Measurements from ENCODE around the gene EPHA4. TPM values are rescaled to one million over a fixed set of nuclear protein-coding genes. Genes with fewer than 3 reads are reported as not detected.

The EPHA4 gene
- total and polyA plus RNA-seq, 2 of the 4 experiments (the other 2 are of a cell fraction) = 36.9 to 132 TPM

DNA sequence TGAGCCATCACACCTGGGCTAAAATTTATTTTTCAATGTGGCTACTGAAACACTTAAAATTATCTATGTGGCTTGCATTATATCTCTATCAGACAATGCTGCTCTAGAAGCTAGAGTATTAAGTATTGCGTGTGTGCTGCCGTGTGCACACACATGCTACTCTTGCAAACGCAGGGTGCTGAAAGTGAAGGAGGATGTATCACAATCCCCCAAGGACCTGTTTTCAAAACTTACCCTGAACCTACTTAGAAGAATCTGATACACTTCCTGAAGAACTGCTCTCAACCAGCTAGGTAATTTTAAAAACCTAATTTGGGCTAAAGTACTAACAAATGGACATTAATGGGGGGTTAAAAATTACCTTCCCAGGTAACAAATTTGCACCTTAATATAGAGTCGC is 66.5 kb downstream of the EPHA4 start:
- Histone ChIP-seq H3K27me3 (ENCODE audit: control insufficient read depth, insufficient read depth, low read length) (no peaks in the 10 kb centered on the region), H2AFZ (replicated peaks; ENCODE audit: low read length, poor library complexity) (no peak overlapping the region), H3K4ac (ENCODE audit: low read depth, low read length) (no peak overlapping the region), H2BK20ac (ENCODE audit: low read depth, low read length) (no peak overlapping the region), H3K14ac (replicated peaks; ENCODE audit: low read depth, low read length) (no peak overlapping the region), H2AK5ac (ENCODE audit: low read depth, low read length) (no peak overlapping the region), H3K56ac (ENCODE audit: extremely low read depth, insufficient read depth, low read length) (no peak overlapping the region), H4K91ac (ENCODE audit: insufficient read depth, low read depth, low read length) (no peak overlapping the region), H3K9me1 (ENCODE audit: insufficient read depth, low read length) (no peaks in the 10 kb centered on the region), H3K9me3 (ENCODE audit: control insufficient read depth, insufficient read depth, low read length) (no peaks in the 10 kb centered on the region), H2BK5ac (ENCODE audit: low read depth, low read length, poor library complexity, severe bottlenecking) (no peak overlapping the region), H3K4me2 (ENCODE audit: low read depth, low read length) (no peak overlapping the region), H3K18ac (ENCODE audit: low read depth, low read length) (no peak overlapping the region), H3K36me3 (ENCODE audit: control insufficient read depth, insufficient read depth, low read length) (peaks cover 3% of the 10 kb centered on the region), H4K8ac (ENCODE audit: low read depth in 2 of 2, low read length in 2 of 2) (no peak overlapping the region), H4K20me1 (ENCODE audit: insufficient read depth, low read length) (no peaks in the 10 kb centered on the region), H3K4me1 (ENCODE audit: control insufficient read depth, insufficient read depth, low read length) (peaks cover 12% of the 10 kb centered on the region), H3K79me1 (ENCODE audit: low read depth in 1 of 2, low read length in 2 of 2) (peaks cover 3 to 7% of the 10 kb centered on the region in 2 experiments; a peak in 2 of 4 replicates), H4K5ac (ENCODE audit: low read depth, low read length) (no peak overlapping the region), H3K4me3 (ENCODE audit: insufficient read depth, low read depth, low read length) (no peak overlapping the region), H3K23ac (ENCODE audit: low read depth, low read length) (no peak overlapping the region), H2BK120ac (ENCODE audit: low read depth, low read length) (no peak overlapping the region), H3K27ac (ENCODE audit: insufficient read depth, low read length) (no peak overlapping the region), H2AK9ac (replicated peaks; ENCODE audit: low read depth, low read length, poor library complexity) (no peak overlapping the region), H2BK15ac (ENCODE audit: low read depth, low read length) (no peak overlapping the region), H3K9ac (ENCODE audit: low read depth, low read length) (no peak overlapping the region)
- no TSS peak for BruUV-seq (replicated peaks)
- ATAC-seq (ENCODE audit: low read depth) (no peak), DNase-seq (no peak)
- dilution Hi-C loops (cut with HindIII; ENCODE audit: low sequenced_read_pairs, unreplicated experiment) (no loop called here), intact Hi-C loops (cut with micrococcal nuclease) (no loop called here), in situ Hi-C loops (cut with MboI; ENCODE audit: low sequenced_read_pairs) (no loop called here)
- TF ChIP-seq MXI1 (IDR thresholded peaks at IDR 0.05; ENCODE audit: borderline replicate concordance, low read depth, low read length) = no peak
- no peak for TF ChIP-seq RAD21 (IDR thresholded peaks at IDR 0.05; ENCODE audit: low read length)
- TF ChIP-seq, protein P1, sequence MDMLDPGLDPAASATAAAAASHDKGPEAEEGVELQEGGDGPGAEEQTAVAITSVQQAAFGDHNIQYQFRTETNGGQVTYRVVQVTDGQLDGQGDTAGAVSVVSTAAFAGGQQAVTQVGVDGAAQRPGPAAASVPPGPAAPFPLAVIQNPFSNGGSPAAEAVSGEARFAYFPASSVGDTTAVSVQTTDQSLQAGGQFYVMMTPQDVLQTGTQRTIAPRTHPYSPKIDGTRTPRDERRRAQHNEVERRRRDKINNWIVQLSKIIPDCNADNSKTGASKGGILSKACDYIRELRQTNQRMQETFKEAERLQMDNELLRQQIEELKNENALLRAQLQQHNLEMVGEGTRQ (IDR thresholded peaks at IDR 0.05; ENCODE audit: low read depth, low read length) = no peak
- ChIA-PET POLR2A (ENCODE audit: unreplicated experiment) (no interaction called here), CTCF (no interaction called here)
- WGBS, 2 experiments (ENCODE audit: extremely low coverage in 2 of 2, insufficient read length in 1 of 2) = no CpG with 5 or more reads among the region's 4 CpGs
